ENCODE results near the gene SMYD2.
A peak's percentile ranks its signal among the peaks of the same experiment; 100 is the strongest.

Gene SMYD2, protein sequence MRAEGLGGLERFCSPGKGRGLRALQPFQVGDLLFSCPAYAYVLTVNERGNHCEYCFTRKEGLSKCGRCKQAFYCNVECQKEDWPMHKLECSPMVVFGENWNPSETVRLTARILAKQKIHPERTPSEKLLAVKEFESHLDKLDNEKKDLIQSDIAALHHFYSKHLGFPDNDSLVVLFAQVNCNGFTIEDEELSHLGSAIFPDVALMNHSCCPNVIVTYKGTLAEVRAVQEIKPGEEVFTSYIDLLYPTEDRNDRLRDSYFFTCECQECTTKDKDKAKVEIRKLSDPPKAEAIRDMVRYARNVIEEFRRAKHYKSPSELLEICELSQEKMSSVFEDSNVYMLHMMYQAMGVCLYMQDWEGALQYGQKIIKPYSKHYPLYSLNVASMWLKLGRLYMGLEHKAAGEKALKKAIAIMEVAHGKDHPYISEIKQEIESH

DNA sequence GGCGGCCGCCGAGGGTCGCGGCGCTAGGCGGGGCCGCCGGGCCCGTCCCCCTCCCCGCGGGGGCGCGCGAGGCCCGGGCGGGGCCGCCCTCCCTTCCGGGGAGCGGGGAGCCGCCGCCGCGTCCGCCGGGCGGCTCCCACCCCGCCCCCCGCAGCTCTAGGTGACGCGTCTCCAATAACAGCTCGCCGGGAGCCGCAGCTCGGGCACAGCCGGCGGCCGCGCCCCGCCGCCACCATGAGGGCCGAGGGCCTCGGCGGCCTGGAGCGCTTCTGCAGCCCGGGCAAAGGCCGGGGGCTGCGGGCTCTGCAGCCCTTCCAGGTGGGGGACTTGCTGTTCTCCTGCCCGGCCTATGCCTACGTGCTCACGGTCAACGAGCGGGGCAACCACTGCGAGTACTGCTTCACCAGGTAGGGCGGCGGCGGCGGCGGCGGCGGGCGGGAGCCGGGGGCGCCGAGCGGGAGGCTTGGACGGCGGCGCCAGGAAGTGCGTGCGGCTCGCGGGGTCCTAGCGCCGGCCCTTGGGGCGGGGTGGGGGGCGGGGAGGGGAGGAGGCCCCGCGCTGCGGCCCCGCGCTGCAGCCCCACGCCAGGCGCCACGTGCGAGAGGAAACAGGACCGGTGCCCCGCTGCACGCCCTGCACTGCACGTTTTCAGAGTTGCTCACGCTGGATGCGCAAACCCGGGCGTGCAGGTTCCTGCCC lies at the start of gene SMYD2:
Gene SMYD2 (plus strand): TSS at position 139 of the 699 bp plus-strand sequence. CDS start 96 bp downstream, at position 235.
- ATAC-seq (ENCODE audit: low read depth) = peak; percentile 66
- H3K27ac ChIP-seq (ENCODE audit: poor library complexity, severe bottlenecking) = peak within 1 kb of the TSS; percentile 85
- TF ChIP-seq, protein P1, sequence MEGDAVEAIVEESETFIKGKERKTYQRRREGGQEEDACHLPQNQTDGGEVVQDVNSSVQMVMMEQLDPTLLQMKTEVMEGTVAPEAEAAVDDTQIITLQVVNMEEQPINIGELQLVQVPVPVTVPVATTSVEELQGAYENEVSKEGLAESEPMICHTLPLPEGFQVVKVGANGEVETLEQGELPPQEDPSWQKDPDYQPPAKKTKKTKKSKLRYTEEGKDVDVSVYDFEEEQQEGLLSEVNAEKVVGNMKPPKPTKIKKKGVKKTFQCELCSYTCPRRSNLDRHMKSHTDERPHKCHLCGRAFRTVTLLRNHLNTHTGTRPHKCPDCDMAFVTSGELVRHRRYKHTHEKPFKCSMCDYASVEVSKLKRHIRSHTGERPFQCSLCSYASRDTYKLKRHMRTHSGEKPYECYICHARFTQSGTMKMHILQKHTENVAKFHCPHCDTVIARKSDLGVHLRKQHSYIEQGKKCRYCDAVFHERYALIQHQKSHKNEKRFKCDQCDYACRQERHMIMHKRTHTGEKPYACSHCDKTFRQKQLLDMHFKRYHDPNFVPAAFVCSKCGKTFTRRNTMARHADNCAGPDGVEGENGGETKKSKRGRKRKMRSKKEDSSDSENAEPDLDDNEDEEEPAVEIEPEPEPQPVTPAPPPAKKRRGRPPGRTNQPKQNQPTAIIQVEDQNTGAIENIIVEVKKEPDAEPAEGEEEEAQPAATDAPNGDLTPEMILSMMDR (IDR thresholded peaks at IDR 0.05; ENCODE audit: poor library complexity, severe bottlenecking) = no peak
- H3K4me1 ChIP-seq (ENCODE audit: insufficient read depth, poor library complexity, severe bottlenecking) = no peaks in the 10 kb centered on the region
- peak within 1 kb of the TSS; percentile 82 for H3K4me3 ChIP-seq (ENCODE audit: severe bottlenecking)
- DNase-seq (ENCODE audit: low spot score) = peak; percentile 74
- H3K36me3 ChIP-seq (ENCODE audit: low read depth) = no peaks in the 10 kb centered on the region
- no peaks in the 10 kb centered on the region for H3K27me3 ChIP-seq (ENCODE audit: insufficient read depth, poor library complexity, severe bottlenecking)
- H3K9me3 ChIP-seq (ENCODE audit: severe bottlenecking) = no peaks in the 10 kb centered on the region

DNA sequence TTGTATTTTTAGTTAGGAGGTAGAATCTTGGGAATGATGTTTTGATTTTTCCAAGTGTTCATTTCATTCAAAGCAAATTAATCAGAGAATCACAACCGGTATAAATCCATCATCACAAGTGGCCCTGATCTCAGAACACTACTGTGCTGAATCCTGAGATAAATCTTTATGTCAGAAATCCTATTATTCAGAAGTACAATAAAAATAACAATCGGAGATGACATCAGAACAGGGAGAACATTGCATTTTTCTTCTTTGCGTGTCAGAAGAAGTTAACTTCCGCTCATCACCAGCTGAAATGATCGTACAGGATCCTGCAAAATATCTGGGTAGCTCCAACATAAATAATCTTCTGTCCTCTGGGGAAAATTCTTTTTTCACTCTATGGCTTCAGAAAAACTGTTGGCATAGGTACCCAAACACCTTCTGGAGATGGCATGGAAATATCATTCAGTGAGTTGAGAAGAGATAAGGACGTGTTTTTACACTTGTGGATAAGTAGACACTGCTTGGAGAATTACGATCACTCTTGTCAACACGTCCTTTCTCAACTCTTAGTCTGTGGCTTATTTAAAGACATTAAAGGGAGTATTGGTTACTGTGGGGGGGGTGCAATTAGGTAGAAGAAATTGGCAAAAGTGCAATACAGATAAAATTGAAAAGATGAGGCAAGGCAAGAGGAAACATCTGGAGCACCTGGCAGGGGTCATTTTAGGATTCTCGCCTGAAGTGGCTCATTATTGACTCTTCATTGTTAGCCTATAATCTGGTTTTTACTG lies 46.9 kb upstream of the SMYD2 start:
- ATAC-seq (ENCODE audit: low read depth) (no peak), DNase-seq (ENCODE audit: low spot score) (no peak)
- Histone ChIP-seq H3K4me3 (ENCODE audit: severe bottlenecking) (no peak overlapping the region), H3K4me1 (ENCODE audit: insufficient read depth, poor library complexity, severe bottlenecking) (no peaks in the 10 kb centered on the region), H3K9me3 (ENCODE audit: severe bottlenecking) (no peaks in the 10 kb centered on the region), H3K36me3 (ENCODE audit: low read depth) (no peaks in the 10 kb centered on the region), H3K27me3 (ENCODE audit: insufficient read depth, poor library complexity, severe bottlenecking) (no peaks in the 10 kb centered on the region), H3K27ac (ENCODE audit: poor library complexity, severe bottlenecking) (no peak overlapping the region)
- TF ChIP-seq, protein P1 (IDR thresholded peaks at IDR 0.05; ENCODE audit: poor library complexity, severe bottlenecking) = no peak

DNA sequence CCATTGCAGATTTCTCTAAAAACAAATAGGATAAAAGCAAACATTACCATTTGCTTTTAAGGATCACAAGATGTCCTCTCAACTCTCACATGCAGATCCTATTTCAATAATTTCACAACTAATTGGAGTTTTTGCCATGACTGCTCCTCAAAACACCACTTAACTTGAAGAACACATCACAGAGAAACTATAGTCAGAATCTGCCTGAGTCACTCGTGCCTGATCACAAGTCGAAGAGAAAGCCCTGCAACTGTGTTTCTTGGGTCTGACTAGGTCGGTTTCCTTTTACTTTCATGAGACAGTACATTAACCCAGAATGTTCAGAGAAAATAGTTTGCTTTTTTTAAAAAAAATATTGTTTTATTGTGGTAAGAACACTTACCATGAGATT lies 46.3 kb upstream of the SMYD2 start:
- no peaks in the 10 kb centered on the region for H3K36me3 ChIP-seq (ENCODE audit: low read depth)
- no peaks in the 10 kb centered on the region for H3K27me3 ChIP-seq (ENCODE audit: insufficient read depth, poor library complexity, severe bottlenecking)
- no peak overlapping the region for H3K4me3 ChIP-seq (ENCODE audit: severe bottlenecking)
- H3K4me1 ChIP-seq (ENCODE audit: insufficient read depth, poor library complexity, severe bottlenecking) = no peaks in the 10 kb centered on the region
- DNase-seq (ENCODE audit: low spot score) (no peak), ATAC-seq (ENCODE audit: low read depth) (no peak)
- H3K27ac ChIP-seq (ENCODE audit: poor library complexity, severe bottlenecking) = no peak overlapping the region
- H3K9me3 ChIP-seq (ENCODE audit: severe bottlenecking) = no peaks in the 10 kb centered on the region
- TF ChIP-seq, protein P1 (IDR thresholded peaks at IDR 0.05; ENCODE audit: poor library complexity, severe bottlenecking) = no peak

DNA sequence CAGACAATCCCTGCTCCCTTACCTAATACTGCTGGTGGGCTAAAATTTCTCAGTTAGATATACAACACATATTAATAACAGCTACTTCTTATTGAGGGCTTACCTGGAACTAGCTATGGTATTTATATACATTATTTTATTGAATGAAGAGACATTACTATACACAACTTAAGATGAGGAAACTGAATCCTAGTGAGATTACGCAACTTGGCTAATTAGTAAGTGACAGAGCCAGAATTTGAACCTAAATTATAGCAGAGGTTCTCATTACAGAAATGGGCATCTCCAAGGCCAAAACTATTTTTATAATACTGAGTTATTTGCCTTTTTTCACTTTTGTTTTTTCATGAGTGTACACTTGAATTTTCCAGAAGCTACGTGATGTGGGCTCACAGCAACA lies 44.5 kb upstream of the SMYD2 start:
- no peak for DNase-seq (ENCODE audit: low spot score)
- Histone ChIP-seq H3K9me3 (ENCODE audit: severe bottlenecking) (no peaks in the 10 kb centered on the region), H3K27ac (ENCODE audit: poor library complexity, severe bottlenecking) (no peak overlapping the region), H3K36me3 (ENCODE audit: low read depth) (no peaks in the 10 kb centered on the region), H3K4me3 (ENCODE audit: severe bottlenecking) (no peak overlapping the region), H3K27me3 (ENCODE audit: insufficient read depth, poor library complexity, severe bottlenecking) (no peaks in the 10 kb centered on the region), H3K4me1 (ENCODE audit: insufficient read depth, poor library complexity, severe bottlenecking) (no peaks in the 10 kb centered on the region)
- no peak for ATAC-seq (ENCODE audit: low read depth)
- TF ChIP-seq, protein P1 (IDR thresholded peaks at IDR 0.05; ENCODE audit: poor library complexity, severe bottlenecking) = no peak
